ENCODE results near the gene TMEM163. TPM values are rescaled to one million over a fixed set of nuclear protein-coding genes. Genes with fewer than 3 reads are reported as not detected.
A peak's percentile ranks its signal among the peaks of the same experiment; 100 is the strongest.

The TMEM163 gene
- total and polyA plus RNA-seq, 2 of the 13 experiments (the other 11 are each of a cell fraction or from before 2014, with no cell fraction given) = 0.05 TPM; not detected in 1

DNA sequence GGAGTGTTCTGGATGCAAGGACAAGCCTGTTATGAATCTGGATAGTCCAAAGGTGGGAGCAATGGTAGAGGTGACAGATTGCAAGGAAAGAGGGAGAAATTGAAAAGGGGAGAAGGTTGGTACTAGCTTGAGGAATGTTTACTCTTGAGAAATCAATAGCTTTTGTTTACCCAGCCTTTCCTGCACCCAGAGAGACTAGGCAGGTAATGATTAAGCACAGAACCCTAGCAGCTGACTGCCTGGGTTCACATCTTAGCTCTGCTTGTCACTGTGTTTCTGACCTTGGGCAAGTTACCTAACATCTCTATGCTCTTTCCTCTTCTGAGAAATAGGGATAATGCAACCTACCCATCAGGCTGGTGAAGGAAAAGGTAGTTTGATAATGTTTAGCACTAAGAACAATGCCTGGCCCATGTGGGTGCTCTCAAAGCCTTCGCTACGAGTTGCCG lies 286.3 kb downstream of the TMEM163 start (continued):
- 0 out of 2 replicates have a peak, but pooled peaks have one; percentile 32 for TF ChIP-seq ZNF451 (CRISPR knock-in tag; IDR thresholded peaks at IDR 0.05)
- no peak for TF ChIP-seq RARG (CRISPR knock-in tag; IDR thresholded peaks at IDR 0.05; ENCODE audit: low read depth)
- peak; percentile 80; the same call in 1 of the 2 replicates for TF ChIP-seq THRA (CRISPR knock-in tag; IDR thresholded peaks at IDR 0.05; ENCODE audit: borderline replicate concordance)
- no peak for TF ChIP-seq ZNF543 (CRISPR knock-in tag; IDR thresholded peaks at IDR 0.05)
- TF ChIP-seq NCOR1 (IDR thresholded peaks at IDR 0.05; ENCODE audit: borderline replicate concordance, low read length) = peak; percentile 77; the same call in 1 of the 2 replicates
- TF ChIP-seq RXRA (CRISPR knock-in tag; IDR thresholded peaks at IDR 0.05) = peak; percentile 90; the same call in 1 of the 2 replicates
- no peak for TF ChIP-seq ZNF101 (CRISPR knock-in tag; IDR thresholded peaks at IDR 0.05; ENCODE audit: borderline replicate concordance, low read depth)
- TF ChIP-seq ZBTB33 (CRISPR knock-in tag; IDR thresholded peaks at IDR 0.05) = no peak
- peak; percentile 29; the same call in 1 of the 2 replicates for TF ChIP-seq HIVEP1 (CRISPR knock-in tag; IDR thresholded peaks at IDR 0.05)
- no peak for TF ChIP-seq MZF1 (CRISPR knock-in tag; IDR thresholded peaks at IDR 0.05; ENCODE audit: borderline replicate concordance)
- TF ChIP-seq, protein P1, sequence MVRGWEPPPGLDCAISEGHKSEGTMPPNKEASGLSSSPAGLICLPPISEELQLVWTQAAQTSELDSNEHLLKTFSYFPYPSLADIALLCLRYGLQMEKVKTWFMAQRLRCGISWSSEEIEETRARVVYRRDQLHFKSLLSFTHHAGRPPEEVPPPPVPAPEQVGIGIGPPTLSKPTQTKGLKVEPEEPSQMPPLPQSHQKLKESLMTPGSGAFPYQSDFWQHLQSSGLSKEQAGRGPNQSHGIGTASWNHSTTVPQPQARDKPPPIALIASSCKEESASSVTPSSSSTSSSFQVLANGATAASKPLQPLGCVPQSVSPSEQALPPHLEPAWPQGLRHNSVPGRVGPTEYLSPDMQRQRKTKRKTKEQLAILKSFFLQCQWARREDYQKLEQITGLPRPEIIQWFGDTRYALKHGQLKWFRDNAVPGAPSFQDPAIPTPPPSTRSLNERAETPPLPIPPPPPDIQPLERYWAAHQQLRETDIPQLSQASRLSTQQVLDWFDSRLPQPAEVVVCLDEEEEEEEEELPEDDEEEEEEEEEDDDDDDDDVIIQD (CRISPR knock-in tag; IDR thresholded peaks at IDR 0.05; ENCODE audit: low read depth) = peak; percentile 81
- TF ChIP-seq CREB1 (IDR thresholded peaks at IDR 0.05) = no peak
- TF ChIP-seq CREB1 (CRISPR knock-in tag; IDR thresholded peaks at IDR 0.05) = peak; percentile 76
- 0 out of 2 replicates have a peak, but pooled peaks have one; percentile 17 for TF ChIP-seq ZBTB38 (CRISPR knock-in tag; IDR thresholded peaks at IDR 0.05)
- TF ChIP-seq ZNF30 (CRISPR knock-in tag; IDR thresholded peaks at IDR 0.05) = no peak
- TF ChIP-seq, protein P2, sequence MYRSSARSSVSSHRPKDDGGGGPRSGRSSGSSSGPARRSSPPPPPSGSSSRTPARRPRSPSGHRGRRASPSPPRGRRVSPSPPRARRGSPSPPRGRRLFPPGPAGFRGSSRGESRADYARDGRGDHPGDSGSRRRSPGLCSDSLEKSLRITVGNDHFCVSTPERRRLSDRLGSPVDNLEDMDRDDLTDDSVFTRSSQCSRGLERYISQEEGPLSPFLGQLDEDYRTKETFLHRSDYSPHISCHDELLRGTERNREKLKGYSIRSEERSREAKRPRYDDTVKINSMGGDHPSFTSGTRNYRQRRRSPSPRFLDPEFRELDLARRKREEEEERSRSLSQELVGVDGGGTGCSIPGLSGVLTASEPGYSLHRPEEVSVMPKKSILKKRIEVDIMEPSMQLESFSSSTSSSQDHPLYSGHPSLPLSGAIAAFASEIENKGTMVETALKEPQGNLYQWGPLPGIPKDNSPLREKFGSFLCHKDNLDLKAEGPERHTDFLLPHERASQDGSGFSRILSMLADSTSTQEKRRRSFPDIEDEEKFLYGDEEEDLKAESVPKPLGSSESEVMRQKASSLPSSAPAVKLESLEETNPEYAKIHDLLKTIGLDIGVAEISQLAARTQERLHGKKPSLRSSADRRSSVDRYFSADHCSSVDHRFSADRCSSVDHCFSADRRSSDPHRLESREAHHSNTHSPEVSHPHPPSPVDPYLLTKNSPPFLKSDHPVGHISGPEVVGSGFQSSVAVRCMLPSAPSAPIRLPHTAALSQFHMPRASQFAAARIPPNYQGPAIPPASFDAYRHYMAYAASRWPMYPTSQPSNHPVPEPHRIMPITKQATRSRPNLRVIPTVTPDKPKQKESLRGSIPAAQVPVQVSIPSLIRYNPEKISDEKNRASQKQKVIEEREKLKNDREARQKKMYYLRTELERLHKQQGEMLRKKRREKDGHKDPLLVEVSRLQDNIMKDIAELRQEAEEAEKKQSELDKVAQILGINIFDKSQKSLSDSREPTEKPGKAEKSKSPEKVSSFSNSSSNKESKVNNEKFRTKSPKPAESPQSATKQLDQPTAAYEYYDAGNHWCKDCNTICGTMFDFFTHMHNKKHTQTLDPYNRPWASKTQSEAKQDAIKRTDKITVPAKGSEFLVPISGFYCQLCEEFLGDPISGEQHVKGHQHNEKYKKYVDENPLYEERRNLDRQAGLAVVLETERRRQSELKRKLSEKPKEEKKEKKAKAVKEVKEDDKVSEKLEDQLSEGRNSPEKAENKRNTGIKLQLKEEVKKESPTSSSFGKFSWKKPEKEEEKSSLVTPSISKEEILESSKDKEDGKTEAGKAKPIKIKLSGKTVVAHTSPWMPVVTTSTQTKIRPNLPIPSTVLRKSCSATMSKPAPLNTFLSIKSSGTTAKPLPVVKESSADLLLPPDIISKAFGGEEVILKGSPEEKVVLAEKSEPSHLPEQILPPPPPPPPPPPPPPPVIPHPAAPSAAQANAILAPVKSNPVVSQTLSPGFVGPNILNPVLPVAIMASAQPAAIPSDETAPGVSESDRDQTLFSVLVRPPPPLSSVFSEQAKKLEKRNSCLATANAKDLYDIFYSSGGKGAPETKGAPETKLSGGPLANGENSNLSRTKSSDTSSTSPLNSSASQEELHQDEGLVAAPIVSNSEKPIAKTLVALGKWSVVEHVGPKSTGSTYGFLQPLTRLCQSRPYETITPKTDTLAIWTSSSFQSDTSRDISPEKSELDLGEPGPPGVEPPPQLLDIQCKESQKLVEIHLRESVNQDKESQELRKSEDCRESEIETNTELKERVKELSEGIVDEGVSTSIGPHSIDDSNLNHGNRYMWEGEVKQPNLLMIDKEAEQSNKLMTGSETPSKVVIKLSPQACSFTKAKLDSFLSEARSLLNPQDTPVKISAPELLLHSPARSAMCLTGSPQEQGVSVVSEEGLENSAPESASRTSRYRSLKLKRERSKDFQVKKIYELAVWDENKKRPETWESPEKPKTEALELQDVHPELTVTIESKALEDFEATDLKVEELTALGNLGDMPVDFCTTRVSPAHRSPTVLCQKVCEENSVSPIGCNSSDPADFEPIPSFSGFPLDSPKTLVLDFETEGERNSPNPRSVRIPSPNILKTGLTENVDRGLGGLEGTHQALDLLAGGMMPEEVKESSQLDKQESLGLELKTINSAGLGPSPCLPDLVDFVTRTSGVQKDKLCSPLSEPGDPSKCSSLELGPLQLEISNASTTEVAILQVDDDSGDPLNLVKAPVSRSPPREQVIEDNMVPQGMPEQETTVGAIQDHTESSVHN (CRISPR knock-in tag; IDR thresholded peaks at IDR 0.05) = no peak
- no peak; the same call in 1 of the 2 replicates for TF ChIP-seq RFXANK (CRISPR knock-in tag; IDR thresholded peaks at IDR 0.05)
- TF ChIP-seq NRL (CRISPR knock-in tag; IDR thresholded peaks at IDR 0.05; ENCODE audit: borderline replicate concordance) = no peak

Data from HepG2 (cell line).